Sigmoid colon (tissue), 4 donors: ENCODE data around the gene KIF4A.

Experiments
- CTCF ChIP-seq, 4 experiments: fragments of 450-650 bp in 3 of 4; fragments of 200-600 bp in 1 of 4; IDR thresholded peaks; one replicate each; pipeline ENCODE4 v1.5.1; 2016 to 2019; ENCODE audit warnings: antibody characterized with exemption in 4 of 4, mild to moderate bottlenecking in 3 of 4, moderate library complexity in 2 of 4
- POLR2A ChIP-seq, 2 donors: fragments of 450-650 bp; IDR thresholded peaks; one replicate each; pipeline ENCODE4 v1.6.1; 2016; ENCODE audit warnings: antibody characterized with exemption in 2 of 2, mild to moderate bottlenecking in 2 of 2, moderate library complexity in 2 of 2
- POLR2AphosphoS5 ChIP-seq, 4 donors: sonication (generic); formaldehyde crosslinking; IDR thresholded peaks; one replicate each; pipeline ENCODE4 v1.6.1; 2017; ENCODE audit warnings: antibody characterized with exemption in 4 of 4

- no peak for TF ChIP-seq CTCF (IDR thresholded peaks at IDR 0.05)
- no peak for TF ChIP-seq POLR2A (IDR thresholded peaks at IDR 0.05)
- TF ChIP-seq POLR2AphosphoS5 (IDR thresholded peaks at IDR 0.05), result no peak
These were observed 2.9 kb downstream of the KIF4A start for GRCh38 chrX:70292788-70293187.
